HG03103 (cell line): Measurements from ENCODE around the gene GALNT13.

ENCODE experiments used
- ATAC-seq: cut with Tn5 transposase; IDR thresholded peaks from one replicate; pipeline ENCODE4 v1.9.1; 2021; ENCODE audit warnings: low read depth; ENCODE audit not compliant: unreplicated experiment

Gene GALNT13

GRCh38 chr2:154391051-154391450 lies 519.3 kb downstream of the GALNT13 start:
- ATAC-seq = no peak

GRCh38 chr2:154392256-154392655 lies 520.5 kb downstream of the GALNT13 start:
- ATAC-seq = peak; percentile 94

- no peak for ATAC-seq
Measured at GRCh38 chr2:154394600-154394999, 522.9 kb downstream of the GALNT13 start.

- ATAC-seq = no peak
Measured at GRCh38 chr2:154400563-154401290, 529.0 kb downstream of the GALNT13 start.

GRCh38 chr2:154402213-154402612 lies 530.5 kb downstream of the GALNT13 start:
- ATAC-seq = no peak

GRCh38 chr2:154403242-154403790 lies 531.6 kb downstream of the GALNT13 start:
- ATAC-seq = no peak

GRCh38 chr2:154408786-154409185 lies 537.1 kb downstream of the GALNT13 start:
- no peak for ATAC-seq

GRCh38 chr2:154422251-154422650 lies 550.5 kb downstream of the GALNT13 start:
- ATAC-seq = no peak

GRCh38 chr2:154425994-154426393 lies 554.3 kb downstream of the GALNT13 start:
- ATAC-seq = no peak

GRCh38 chr2:154427453-154427852 lies 555.7 kb downstream of the GALNT13 start:
- no peak for ATAC-seq

- no peak for ATAC-seq
Measured at GRCh38 chr2:154428022-154428421, 556.3 kb downstream of the GALNT13 start.

GRCh38 chr2:154433010-154433409 lies 561.3 kb downstream of the GALNT13 start:
- no peak for ATAC-seq

- no peak for ATAC-seq
Measured at GRCh38 chr2:154437104-154437503, 565.4 kb downstream of the GALNT13 start.

GRCh38 chr2:154439156-154439555 lies 567.4 kb downstream of the GALNT13 start:
- ATAC-seq = no peak

GRCh38 chr2:154443919-154444318 lies 572.2 kb downstream of the GALNT13 start:
- ATAC-seq = no peak

GRCh38 chr2:154446324-154446723 lies 574.6 kb downstream of the GALNT13 start:
- no peak for ATAC-seq

GRCh38 chr2:154447727-154448418 lies 576.2 kb downstream of the GALNT13 start:
- ATAC-seq = no peak

- ATAC-seq = no peak
Measured at GRCh38 chr2:154449951-154450658, 578.4 kb downstream of the GALNT13 start.

- ATAC-seq = no peak
Measured at GRCh38 chr2:154452471-154452870, 580.7 kb downstream of the GALNT13 start.

- ATAC-seq = no peak
Measured at GRCh38 chr2:154452906-154453493, 581.3 kb downstream of the GALNT13 start.

- ATAC-seq = no peak
Measured at GRCh38 chr2:154455166-154455565, 583.4 kb downstream of the GALNT13 start.
